HEK293 (cell line): ENCODE data around the gene HIF1AN.

Experiments used
- CTCF ChIA-PET: fragments of 350-600 bp; formaldehyde crosslinking; extraction: SDS; loops from one replicate; lab custom pipeline; 2021; ENCODE audit warnings: antibody characterized with exemption; lab: Yijun Ruan, JAX
- POLR2A ChIA-PET: fragments of 300-600 bp; formaldehyde crosslinking; extraction: SDS; loops from one replicate; lab custom pipeline; 2020; ENCODE audit warnings: antibody characterized with exemption, inconsistent platforms; lab: Yijun Ruan, JAX
- H3K27ac ChIP-seq: fragments of 200-500 bp; sonication (Bioruptor generic); 2 replicates; pipeline ENCODE4 v1.5.1; 2014; ENCODE audit warnings: low read depth, low read length, control low read depth, inconsistent platforms; ENCODE audit errors: extremely low read depth
- H3K36me3 ChIP-seq, 2 experiments: fragments of 200-500 bp in 1 of 2; sonication (Bioruptor generic) in 1 of 2; 1 replicate in 1 of 2; 2 replicates in 1 of 2; pipeline ENCODE4 v1.5.1; 2014 to 2017; ENCODE audit warnings: inconsistent platforms in 2 of 2, low read length in 2 of 2; ENCODE audit not compliant: control insufficient read depth in 2 of 2, insufficient read depth in 1 of 2
- H3K4me1 ChIP-seq: fragments of 200-500 bp; sonication (Bioruptor generic); 2 replicates; pipeline ENCODE4 v1.5.1; 2014; ENCODE audit warnings: mild to moderate bottlenecking, low read length, inconsistent platforms; ENCODE audit not compliant: control insufficient read depth, insufficient read depth
- H3K4me3 ChIP-seq: 2 replicates; pipeline ENCODE4 v1.5.1; 2011; ENCODE audit warnings: low read depth, mild to moderate bottlenecking, control low read depth, low read length, moderate library complexity
- H3K9me3 ChIP-seq: fragments of 200-500 bp; sonication (Bioruptor generic); 2 replicates; pipeline ENCODE4 v1.5.1; 2014; ENCODE audit warnings: low read depth, low read length, inconsistent platforms; ENCODE audit not compliant: control insufficient read depth, insufficient read depth
- PRDM1 ChIP-seq: fragments of 450-650 bp; formaldehyde crosslinking; IDR thresholded peaks from 2 replicates; pipeline ENCODE4; 2016; ENCODE audit warnings: missing biosample characterization, missing genetic modification characterization
- SCRT1 ChIP-seq: fragments of 450-650 bp; formaldehyde crosslinking; IDR thresholded peaks from 2 replicates; pipeline ENCODE4 v1.5.1; 2016; ENCODE audit warnings: missing biosample characterization, missing genetic modification characterization, borderline replicate concordance
- SCRT2 ChIP-seq: fragments of 450-650 bp; formaldehyde crosslinking; IDR thresholded peaks from 2 replicates; pipeline ENCODE4 v1.5.1; 2016; ENCODE audit warnings: missing biosample characterization, missing genetic modification characterization
- ZNF132 ChIP-seq: fragments of 450-650 bp; formaldehyde crosslinking; IDR thresholded peaks from 2 replicates; pipeline ENCODE4 v1.5.1; 2017; ENCODE audit warnings: missing biosample characterization, missing genetic modification characterization, borderline replicate concordance
- ZNF311 ChIP-seq: fragments of 450-650 bp; formaldehyde crosslinking; IDR thresholded peaks from 2 replicates; pipeline ENCODE4 v1.5.1; 2017; ENCODE audit warnings: missing biosample characterization, missing genetic modification characterization, borderline replicate concordance
- ZNF354C ChIP-seq: fragments of 450-650 bp; formaldehyde crosslinking; IDR thresholded peaks from 2 replicates; pipeline ENCODE4 v1.5.1; 2016; ENCODE audit warnings: missing biosample characterization, missing genetic modification characterization, low read depth, borderline replicate concordance
- ZNF394 ChIP-seq: fragments of 450-650 bp; formaldehyde crosslinking; IDR thresholded peaks from 2 replicates; pipeline ENCODE4 v1.5.1; 2016; ENCODE audit warnings: missing biosample characterization, missing genetic modification characterization, mild to moderate bottlenecking, moderate library complexity, borderline replicate concordance
- ZNF529 ChIP-seq: fragments of 450-650 bp; formaldehyde crosslinking; IDR thresholded peaks from 2 replicates; pipeline ENCODE4 v1.5.1; 2017; ENCODE audit warnings: missing genetic modification characterization, missing biosample characterization; ENCODE audit not compliant: insufficient replicate concordance
- ZNF791 ChIP-seq: fragments of 450-650 bp; formaldehyde crosslinking; IDR thresholded peaks from 2 replicates; pipeline ENCODE4 v1.5.1; 2016; ENCODE audit warnings: missing biosample characterization, missing genetic modification characterization
- ZSCAN16 ChIP-seq: fragments of 450-650 bp; formaldehyde crosslinking; IDR thresholded peaks from 2 replicates; pipeline ENCODE4 v1.5.1; 2016; ENCODE audit warnings: missing biosample characterization, missing genetic modification characterization
- TF ChIP-seq, protein P1 (sequence below): fragments of 450-650 bp; formaldehyde crosslinking; IDR thresholded peaks from 2 replicates; pipeline ENCODE4 v1.5.1; 2016; ENCODE audit warnings: missing biosample characterization, missing genetic modification characterization, borderline replicate concordance
- TF ChIP-seq, protein P2 (sequence below): fragments of 450-650 bp; formaldehyde crosslinking; IDR thresholded peaks from 2 replicates; pipeline ENCODE4 v1.5.1; 2016; ENCODE audit warnings: missing biosample characterization, missing genetic modification characterization, low read depth
- TF ChIP-seq, protein P3 (sequence below): fragments of 450-650 bp; formaldehyde crosslinking; IDR thresholded peaks from 2 replicates; pipeline ENCODE4 v1.5.1; 2016; ENCODE audit warnings: missing biosample characterization, missing genetic modification characterization
- TF ChIP-seq, protein P4 (sequence below): fragments of 450-650 bp; formaldehyde crosslinking; IDR thresholded peaks from 2 replicates; pipeline ENCODE4 v1.5.1; 2016; ENCODE audit warnings: missing biosample characterization, missing genetic modification characterization, borderline replicate concordance

Gene HIF1AN

DNA sequence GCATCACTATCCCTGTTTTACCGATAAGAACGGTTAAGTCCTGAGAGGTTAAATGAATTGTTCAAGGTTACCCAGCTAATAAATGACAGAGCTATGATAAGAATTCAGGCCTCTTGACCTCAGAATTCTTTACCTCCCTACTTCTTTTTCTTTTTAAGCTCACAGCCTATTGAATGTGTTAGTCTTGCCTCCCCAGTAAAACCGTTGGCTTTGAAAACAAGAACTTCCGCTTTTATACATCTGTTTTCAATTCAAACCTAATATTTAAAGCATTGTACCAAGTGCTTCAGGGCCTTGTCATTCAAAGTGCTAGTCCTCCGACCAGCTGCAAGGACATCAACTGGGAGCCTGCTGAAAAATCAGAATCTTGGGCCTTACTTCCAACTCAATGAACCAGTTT, 31.6 kb upstream of the HIF1AN start (continued):
- TF ChIP-seq, protein P1, sequence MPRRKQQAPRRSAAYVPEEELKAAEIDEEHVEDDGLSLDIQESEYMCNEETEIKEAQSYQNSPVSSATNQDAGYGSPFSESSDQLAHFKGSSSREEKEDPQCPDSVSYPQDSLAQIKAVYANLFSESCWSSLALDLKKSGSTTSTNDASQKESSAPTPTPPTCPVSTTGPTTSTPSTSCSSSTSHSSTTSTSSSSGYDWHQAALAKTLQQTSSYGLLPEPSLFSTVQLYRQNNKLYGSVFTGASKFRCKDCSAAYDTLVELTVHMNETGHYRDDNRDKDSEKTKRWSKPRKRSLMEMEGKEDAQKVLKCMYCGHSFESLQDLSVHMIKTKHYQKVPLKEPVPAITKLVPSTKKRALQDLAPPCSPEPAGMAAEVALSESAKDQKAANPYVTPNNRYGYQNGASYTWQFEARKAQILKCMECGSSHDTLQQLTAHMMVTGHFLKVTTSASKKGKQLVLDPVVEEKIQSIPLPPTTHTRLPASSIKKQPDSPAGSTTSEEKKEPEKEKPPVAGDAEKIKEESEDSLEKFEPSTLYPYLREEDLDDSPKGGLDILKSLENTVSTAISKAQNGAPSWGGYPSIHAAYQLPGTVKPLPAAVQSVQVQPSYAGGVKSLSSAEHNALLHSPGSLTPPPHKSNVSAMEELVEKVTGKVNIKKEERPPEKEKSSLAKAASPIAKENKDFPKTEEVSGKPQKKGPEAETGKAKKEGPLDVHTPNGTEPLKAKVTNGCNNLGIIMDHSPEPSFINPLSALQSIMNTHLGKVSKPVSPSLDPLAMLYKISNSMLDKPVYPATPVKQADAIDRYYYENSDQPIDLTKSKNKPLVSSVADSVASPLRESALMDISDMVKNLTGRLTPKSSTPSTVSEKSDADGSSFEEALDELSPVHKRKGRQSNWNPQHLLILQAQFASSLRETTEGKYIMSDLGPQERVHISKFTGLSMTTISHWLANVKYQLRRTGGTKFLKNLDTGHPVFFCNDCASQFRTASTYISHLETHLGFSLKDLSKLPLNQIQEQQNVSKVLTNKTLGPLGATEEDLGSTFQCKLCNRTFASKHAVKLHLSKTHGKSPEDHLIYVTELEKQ (tag by site-specific recombination), result no peak
- TF ChIP-seq ZNF311 (no peak), ZNF132 (tag by site-specific recombination) (no peak), ZNF791 (tag by site-specific recombination) (no peak), ZNF354C (tag by site-specific recombination) (no peak), ZSCAN16 (tag by site-specific recombination) (no peak)
- TF ChIP-seq, protein P2, sequence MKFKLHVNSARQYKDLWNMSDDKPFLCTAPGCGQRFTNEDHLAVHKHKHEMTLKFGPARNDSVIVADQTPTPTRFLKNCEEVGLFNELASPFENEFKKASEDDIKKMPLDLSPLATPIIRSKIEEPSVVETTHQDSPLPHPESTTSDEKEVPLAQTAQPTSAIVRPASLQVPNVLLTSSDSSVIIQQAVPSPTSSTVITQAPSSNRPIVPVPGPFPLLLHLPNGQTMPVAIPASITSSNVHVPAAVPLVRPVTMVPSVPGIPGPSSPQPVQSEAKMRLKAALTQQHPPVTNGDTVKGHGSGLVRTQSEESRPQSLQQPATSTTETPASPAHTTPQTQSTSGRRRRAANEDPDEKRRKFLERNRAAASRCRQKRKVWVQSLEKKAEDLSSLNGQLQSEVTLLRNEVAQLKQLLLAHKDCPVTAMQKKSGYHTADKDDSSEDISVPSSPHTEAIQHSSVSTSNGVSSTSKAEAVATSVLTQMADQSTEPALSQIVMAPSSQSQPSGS (tag by site-specific recombination), result no peak

DNA sequence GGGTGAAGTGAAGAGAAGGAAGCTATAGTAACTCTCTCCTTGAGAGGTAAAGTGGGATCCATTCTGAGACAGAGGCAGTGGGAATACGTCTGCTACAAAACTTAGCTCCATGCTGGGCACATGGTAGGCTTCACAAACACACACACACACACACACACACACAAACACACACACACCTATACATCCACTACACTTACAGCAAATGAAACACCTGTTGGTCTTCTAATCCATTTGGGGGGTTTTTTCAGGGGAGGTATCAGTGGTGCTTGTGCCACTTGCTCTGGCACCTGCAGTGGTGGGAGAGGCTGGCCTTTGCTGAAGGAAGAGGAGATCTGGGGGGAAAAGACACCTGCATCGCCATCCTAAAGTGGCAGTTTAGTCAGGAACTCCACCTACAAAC, 30.6 kb upstream of the HIF1AN start:
- peaks cover 0 to 62% of the 10 kb centered on the region in 2 experiments for H3K36me3 ChIP-seq
- H3K4me1 ChIP-seq, result no peaks in the 10 kb centered on the region
- H3K4me3 ChIP-seq, result no peak overlapping the region
- TF ChIP-seq ZNF529 (tag by site-specific recombination) (no peak), SCRT1 (tag by site-specific recombination) (peak; percentile 70; the same call in 1 of the 2 replicates), ZNF394 (no peak), SCRT2 (tag by site-specific recombination) (peak; percentile 83), PRDM1 (tag by site-specific recombination) (no peak)
- TF ChIP-seq, protein P3, sequence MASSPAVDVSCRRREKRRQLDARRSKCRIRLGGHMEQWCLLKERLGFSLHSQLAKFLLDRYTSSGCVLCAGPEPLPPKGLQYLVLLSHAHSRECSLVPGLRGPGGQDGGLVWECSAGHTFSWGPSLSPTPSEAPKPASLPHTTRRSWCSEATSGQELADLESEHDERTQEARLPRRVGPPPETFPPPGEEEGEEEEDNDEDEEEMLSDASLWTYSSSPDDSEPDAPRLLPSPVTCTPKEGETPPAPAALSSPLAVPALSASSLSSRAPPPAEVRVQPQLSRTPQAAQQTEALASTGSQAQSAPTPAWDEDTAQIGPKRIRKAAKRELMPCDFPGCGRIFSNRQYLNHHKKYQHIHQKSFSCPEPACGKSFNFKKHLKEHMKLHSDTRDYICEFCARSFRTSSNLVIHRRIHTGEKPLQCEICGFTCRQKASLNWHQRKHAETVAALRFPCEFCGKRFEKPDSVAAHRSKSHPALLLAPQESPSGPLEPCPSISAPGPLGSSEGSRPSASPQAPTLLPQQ (tag by site-specific recombination), result no peak
- TF ChIP-seq, protein P4, sequence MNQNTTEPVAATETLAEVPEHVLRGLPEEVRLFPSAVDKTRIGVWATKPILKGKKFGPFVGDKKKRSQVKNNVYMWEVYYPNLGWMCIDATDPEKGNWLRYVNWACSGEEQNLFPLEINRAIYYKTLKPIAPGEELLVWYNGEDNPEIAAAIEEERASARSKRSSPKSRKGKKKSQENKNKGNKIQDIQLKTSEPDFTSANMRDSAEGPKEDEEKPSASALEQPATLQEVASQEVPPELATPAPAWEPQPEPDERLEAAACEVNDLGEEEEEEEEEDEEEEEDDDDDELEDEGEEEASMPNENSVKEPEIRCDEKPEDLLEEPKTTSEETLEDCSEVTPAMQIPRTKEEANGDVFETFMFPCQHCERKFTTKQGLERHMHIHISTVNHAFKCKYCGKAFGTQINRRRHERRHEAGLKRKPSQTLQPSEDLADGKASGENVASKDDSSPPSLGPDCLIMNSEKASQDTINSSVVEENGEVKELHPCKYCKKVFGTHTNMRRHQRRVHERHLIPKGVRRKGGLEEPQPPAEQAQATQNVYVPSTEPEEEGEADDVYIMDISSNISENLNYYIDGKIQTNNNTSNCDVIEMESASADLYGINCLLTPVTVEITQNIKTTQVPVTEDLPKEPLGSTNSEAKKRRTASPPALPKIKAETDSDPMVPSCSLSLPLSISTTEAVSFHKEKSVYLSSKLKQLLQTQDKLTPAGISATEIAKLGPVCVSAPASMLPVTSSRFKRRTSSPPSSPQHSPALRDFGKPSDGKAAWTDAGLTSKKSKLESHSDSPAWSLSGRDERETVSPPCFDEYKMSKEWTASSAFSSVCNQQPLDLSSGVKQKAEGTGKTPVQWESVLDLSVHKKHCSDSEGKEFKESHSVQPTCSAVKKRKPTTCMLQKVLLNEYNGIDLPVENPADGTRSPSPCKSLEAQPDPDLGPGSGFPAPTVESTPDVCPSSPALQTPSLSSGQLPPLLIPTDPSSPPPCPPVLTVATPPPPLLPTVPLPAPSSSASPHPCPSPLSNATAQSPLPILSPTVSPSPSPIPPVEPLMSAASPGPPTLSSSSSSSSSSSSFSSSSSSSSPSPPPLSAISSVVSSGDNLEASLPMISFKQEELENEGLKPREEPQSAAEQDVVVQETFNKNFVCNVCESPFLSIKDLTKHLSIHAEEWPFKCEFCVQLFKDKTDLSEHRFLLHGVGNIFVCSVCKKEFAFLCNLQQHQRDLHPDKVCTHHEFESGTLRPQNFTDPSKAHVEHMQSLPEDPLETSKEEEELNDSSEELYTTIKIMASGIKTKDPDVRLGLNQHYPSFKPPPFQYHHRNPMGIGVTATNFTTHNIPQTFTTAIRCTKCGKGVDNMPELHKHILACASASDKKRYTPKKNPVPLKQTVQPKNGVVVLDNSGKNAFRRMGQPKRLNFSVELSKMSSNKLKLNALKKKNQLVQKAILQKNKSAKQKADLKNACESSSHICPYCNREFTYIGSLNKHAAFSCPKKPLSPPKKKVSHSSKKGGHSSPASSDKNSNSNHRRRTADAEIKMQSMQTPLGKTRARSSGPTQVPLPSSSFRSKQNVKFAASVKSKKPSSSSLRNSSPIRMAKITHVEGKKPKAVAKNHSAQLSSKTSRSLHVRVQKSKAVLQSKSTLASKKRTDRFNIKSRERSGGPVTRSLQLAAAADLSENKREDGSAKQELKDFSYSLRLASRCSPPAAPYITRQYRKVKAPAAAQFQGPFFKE (tag by site-specific recombination), result no peak
- ChIA-PET POLR2A (no interaction called here), CTCF (interaction anchor here (0.9 to 2.4 kb wide), 3 partner anchors 13 to 71 kb away, joined by 5 to 12 read pairs (median 10); no protein-coding TSS in a partner anchor)
- no peak overlapping the region for H3K27ac ChIP-seq
- H3K9me3 ChIP-seq, result no peaks in the 10 kb centered on the region
